ENCODE results near the gene BLVRB. TPM values are rescaled to one million over a fixed set of nuclear protein-coding genes. Genes with fewer than 3 reads are reported as not detected.
"Not testable (repeated sequence)": the region's sequence is repeated elsewhere in the genome, so short reads cannot be mapped to it uniquely, and the experiment has no call there.

BLVRB gene
- total RNA-seq, 1 donor = 33.7 TPM

- peak overlapping the region; percentile 54 for H3K4me3 ChIP-seq (ENCODE audit: low read depth, low read length)
- TF ChIP-seq CTCF (IDR thresholded peaks at IDR 0.05; ENCODE audit: insufficient read depth, low read depth, low read length) = no peak
- peak; percentile 94 for DNase-seq (ENCODE audit: low read depth)
Observed at GRCh38 chr19:40433391-40434216, 31.9 kb downstream of the BLVRB start.

- not testable (repeated sequence) for DNase-seq (ENCODE audit: low read depth)
- peak overlapping the region; percentile 54 for H3K4me3 ChIP-seq (ENCODE audit: low read depth, low read length)
Observed at GRCh38 chr19:40432760-40433159, 32.8 kb downstream of the BLVRB start.

GRCh38 chr19:40431698-40432097, 33.8 kb downstream of the BLVRB start:
- no peak for TF ChIP-seq CTCF (IDR thresholded peaks at IDR 0.05; ENCODE audit: insufficient read depth, low read depth, low read length)
- no peak overlapping the region for H3K4me3 ChIP-seq (ENCODE audit: low read depth, low read length)
- DNase-seq (ENCODE audit: low read depth) = no peak

GRCh38 chr19:40430242-40430641, 35.3 kb downstream of the BLVRB start:
- DNase-seq (ENCODE audit: low read depth) = not testable (repeated sequence)

GRCh38 chr19:40428197-40428596, 37.3 kb downstream of the BLVRB start:
- DNase-seq (ENCODE audit: low read depth); H3K4me3 ChIP-seq (ENCODE audit: low read depth, low read length): not testable (repeated sequence)

More at GRCh38 chr19:40430242-40430641, 35.3 kb downstream of the BLVRB start:
- not testable (repeated sequence) for H3K4me3 ChIP-seq (ENCODE audit: low read depth, low read length)

- peak; percentile 65 for TF ChIP-seq CTCF (IDR thresholded peaks at IDR 0.05; ENCODE audit: insufficient read depth, low read depth, low read length)
- H3K4me3 ChIP-seq (ENCODE audit: low read depth, low read length) = peak within 1 kb of the TSS; percentile 84
- peak; percentile 99 for DNase-seq (ENCODE audit: low read depth)
Observed at GRCh38 chr19:40425450-40426287, 39.9 kb downstream of the BLVRB start, which contains the start of gene SERTAD1. Gene SERTAD1, minus strand, starts transcription at chr19:40425992. Its CDS starts 2,446 bp downstream, at chr19:40423546.

GRCh38 chr19:40424637-40425449, 40.7 kb downstream of the BLVRB start:
- peak; percentile 27 for DNase-seq (ENCODE audit: low read depth)
- TF ChIP-seq CTCF (IDR thresholded peaks at IDR 0.05; ENCODE audit: insufficient read depth, low read depth, low read length) = no peak
- peak overlapping the region; percentile 84 for H3K4me3 ChIP-seq (ENCODE audit: low read depth, low read length)

- peak overlapping the region; percentile 84 for H3K4me3 ChIP-seq (ENCODE audit: low read depth, low read length)
- TF ChIP-seq CTCF (IDR thresholded peaks at IDR 0.05; ENCODE audit: insufficient read depth, low read depth, low read length) = no peak
- no peak for DNase-seq (ENCODE audit: low read depth)
Observed at GRCh38 chr19:40423938-40424337, 41.6 kb downstream of the BLVRB start.

Data from fibroblast of villous mesenchyme (primary cell).